Urinary bladder (tissue), 4 donors: ENCODE measurements around the gene ATP2C1. TPM values are rescaled to one million over a fixed set of nuclear protein-coding genes. Genes with fewer than 3 reads are reported as not detected.

ENCODE experiments used
- DNase-seq: peaks from one replicate; pipeline ENCODE4 v3.0.0-alpha.2; 2015; ENCODE audit errors: extremely low spot score
- H3K27ac ChIP-seq: one replicate; pipeline ENCODE4 v1.5.1; 2013; ENCODE audit warnings: low read depth, mild to moderate bottlenecking, moderate library complexity
- H3K36me3 ChIP-seq: one replicate; pipeline ENCODE4 v1.6.1; 2013; ENCODE audit warnings: mild to moderate bottlenecking, moderate library complexity; ENCODE audit not compliant: insufficient read depth
- H3K4me1 ChIP-seq: one replicate; pipeline ENCODE4 v1.6.1; 2013; ENCODE audit warnings: mild to moderate bottlenecking, moderate library complexity; ENCODE audit not compliant: insufficient read depth
- H3K4me3 ChIP-seq: one replicate; pipeline ENCODE4 v1.5.1; 2013; ENCODE audit warnings: low read depth, low read length
- WGBS: extraction: QIAGEN DNeasy Blood & Tissue Kit; methylation state at CpG from one replicate; pipeline ENCODE4 v1.1.7; 2013; 5-methylcytosine and 5-hydroxymethylcytosine counted together
- polyA plus RNA-seq: library from polyadenylated mRNA; stranded (reverse); fragments of 200-250 nt; gene quantifications from one replicate; pipeline ENCODE4 v1.2.3, GENCODE V29; 2013
- total RNA-seq: library from RNA; depleted of rRNA; stranded (reverse); fragments of >200 nt; gene quantifications from one replicate; pipeline ENCODE4 v1.2.3, GENCODE V29; 2014
- donor health status: healthy with polysubstance abuse.
- donor health status: healthy.

The ATP2C1 gene
- total and polyA plus RNA-seq, 2 donors, result 41.8 to 94.4 TPM

DNA sequence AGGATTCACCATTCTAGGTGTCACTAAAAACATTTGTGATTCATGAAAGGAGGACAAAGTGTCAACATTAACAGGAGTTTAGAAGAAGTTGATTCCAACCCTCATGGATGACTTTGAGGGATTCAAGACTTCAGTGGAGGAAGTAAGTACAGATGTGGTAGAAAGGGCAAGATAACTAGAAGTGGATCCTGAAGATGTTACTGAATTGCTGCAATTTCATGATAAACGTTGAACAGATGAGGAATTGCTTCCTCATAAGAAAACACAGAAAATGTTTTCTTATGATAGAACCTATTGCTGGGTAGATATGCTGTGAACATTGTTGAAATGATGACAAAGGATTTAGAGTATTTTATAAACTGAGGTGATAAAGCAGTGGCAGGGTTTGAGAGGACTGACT is 23.5 kb upstream of the ATP2C1 start:
- Histone ChIP-seq H3K4me1 (no peaks in the 10 kb centered on the region), H3K36me3 (no peaks in the 10 kb centered on the region)
- 67% methylated on average over 1 of the region's 1 CpG for WGBS

DNA sequence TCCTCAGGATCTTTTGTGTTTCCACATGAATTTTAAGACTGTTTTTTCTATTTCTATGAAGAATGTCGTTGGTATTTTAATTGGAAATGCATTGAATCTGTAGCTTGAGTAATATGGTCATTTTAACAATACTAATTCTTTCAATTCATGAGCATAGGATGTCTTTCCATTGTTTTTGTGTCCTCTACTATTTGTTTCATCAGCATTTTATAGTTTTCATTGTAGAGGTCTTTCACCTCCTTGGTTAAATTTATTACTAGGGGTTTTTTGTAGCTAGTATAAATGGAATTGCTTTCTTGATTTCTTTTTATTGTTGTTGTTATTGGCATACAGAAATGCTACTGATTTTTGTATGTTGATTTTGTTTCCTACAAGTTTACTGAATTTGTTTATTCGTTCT is 17.3 kb upstream of the ATP2C1 start:
- Histone ChIP-seq H3K4me3 (no peak overlapping the region), H3K27ac (no peak overlapping the region), H3K36me3 (no peaks in the 10 kb centered on the region), H3K4me1 (no peaks in the 10 kb centered on the region)
- WGBS, result 66% methylated on average over 2 of the region's 2 CpGs
- DNase-seq, result no peak

More for the DNA sequence above, 23.5 kb upstream of the ATP2C1 start:
- Histone ChIP-seq H3K4me3 (no peak overlapping the region), H3K27ac (no peak overlapping the region)
- no peak for DNase-seq

DNA sequence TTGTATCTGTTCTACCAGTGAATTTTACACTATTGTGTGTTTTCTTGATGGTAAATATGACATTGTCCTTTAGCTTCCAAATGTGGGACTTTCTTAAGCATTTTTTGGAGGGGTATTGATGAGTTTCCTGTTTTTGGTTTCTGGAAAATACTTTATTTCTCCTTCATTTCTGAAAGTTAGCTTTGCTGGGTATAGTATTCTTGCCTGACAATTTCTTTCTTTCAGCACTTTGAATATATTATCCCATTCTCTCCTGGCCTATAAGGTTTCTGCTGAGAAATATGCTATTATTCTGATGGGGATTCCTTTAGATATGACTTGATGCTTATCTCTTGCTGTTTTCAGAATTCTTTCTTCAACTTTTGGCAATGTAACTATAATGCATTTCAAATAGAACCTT is 15.4 kb upstream of the ATP2C1 start:
- DNase-seq, result no peak
- H3K4me1 ChIP-seq, result no peaks in the 10 kb centered on the region

DNA sequence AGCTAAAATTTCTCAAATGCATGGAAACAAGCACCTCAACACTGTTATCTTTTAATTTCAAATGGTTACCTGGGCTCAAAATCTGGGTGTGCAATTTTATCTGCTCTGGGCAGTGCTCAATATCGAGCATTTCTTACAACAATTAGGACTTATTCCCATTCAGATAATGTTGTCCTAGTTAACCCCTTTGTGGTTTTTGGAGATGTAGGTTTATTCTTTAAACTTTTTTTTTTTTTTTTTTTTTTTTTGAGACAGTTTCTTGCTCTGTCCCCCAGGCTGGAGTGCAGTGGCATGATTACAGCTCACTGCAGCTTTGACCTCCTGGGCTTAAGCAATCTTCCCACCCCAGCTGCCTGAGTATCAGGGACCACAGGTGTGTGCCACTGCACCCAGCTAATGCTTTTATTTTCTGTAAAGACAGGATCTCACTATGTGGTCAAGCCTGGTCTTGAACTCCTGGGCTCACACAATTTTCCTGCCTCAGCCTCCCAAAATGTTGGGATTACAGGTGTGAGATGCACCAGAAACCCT is 4.4 kb upstream of the ATP2C1 start:
- Histone ChIP-seq H3K4me3 (no peak overlapping the region), H3K27ac (no peak overlapping the region), H3K4me1 (no peaks in the 10 kb centered on the region), H3K36me3 (no peaks in the 10 kb centered on the region)
- DNase-seq, result no peak
- 53% methylated on average over 1 of the region's 1 CpG for WGBS

More for the DNA sequence above, 15.4 kb upstream of the ATP2C1 start:
- no peak overlapping the region for H3K4me3 ChIP-seq
- H3K36me3 ChIP-seq, result no peaks in the 10 kb centered on the region
- no peak overlapping the region for H3K27ac ChIP-seq

DNA sequence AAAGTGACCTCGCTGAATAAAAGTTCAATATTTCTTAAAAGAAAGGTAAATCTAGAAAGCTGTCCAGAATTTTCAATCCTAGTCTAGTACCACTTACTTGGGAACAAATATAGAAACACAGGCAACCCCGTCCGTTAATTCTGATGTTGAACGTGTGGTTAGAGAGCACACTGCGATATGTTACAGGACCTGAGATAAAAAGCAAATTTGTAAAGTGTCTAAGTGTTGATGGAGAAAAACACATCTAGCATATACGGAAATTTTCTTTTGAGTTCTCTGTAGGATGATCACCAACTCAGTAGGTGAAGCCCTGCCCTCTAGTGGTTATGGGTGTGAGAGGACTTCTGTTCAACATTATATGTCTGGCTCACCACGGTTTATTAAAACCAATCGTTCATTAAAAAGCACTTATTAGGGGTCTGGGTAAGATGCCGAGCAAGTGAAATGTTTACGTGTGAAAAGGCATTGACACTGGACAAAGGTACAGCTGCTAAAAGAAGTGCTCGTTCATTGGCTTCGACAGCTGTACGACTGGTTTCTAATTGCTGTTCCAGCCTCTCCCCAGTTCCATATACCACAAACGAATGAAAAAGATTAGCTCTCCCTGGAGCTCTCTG is 1.0 kb upstream of the ATP2C1 start:
- Histone ChIP-seq H3K27ac (peak overlapping the region; percentile 97), H3K4me1 (peaks cover 3% of the 10 kb centered on the region), H3K4me3 (peak overlapping the region; percentile 92), H3K36me3 (no peaks in the 10 kb centered on the region)
- peak; percentile 76 for DNase-seq
- under 1% methylated on average over 14 of the region's 14 CpGs for WGBS

DNA sequence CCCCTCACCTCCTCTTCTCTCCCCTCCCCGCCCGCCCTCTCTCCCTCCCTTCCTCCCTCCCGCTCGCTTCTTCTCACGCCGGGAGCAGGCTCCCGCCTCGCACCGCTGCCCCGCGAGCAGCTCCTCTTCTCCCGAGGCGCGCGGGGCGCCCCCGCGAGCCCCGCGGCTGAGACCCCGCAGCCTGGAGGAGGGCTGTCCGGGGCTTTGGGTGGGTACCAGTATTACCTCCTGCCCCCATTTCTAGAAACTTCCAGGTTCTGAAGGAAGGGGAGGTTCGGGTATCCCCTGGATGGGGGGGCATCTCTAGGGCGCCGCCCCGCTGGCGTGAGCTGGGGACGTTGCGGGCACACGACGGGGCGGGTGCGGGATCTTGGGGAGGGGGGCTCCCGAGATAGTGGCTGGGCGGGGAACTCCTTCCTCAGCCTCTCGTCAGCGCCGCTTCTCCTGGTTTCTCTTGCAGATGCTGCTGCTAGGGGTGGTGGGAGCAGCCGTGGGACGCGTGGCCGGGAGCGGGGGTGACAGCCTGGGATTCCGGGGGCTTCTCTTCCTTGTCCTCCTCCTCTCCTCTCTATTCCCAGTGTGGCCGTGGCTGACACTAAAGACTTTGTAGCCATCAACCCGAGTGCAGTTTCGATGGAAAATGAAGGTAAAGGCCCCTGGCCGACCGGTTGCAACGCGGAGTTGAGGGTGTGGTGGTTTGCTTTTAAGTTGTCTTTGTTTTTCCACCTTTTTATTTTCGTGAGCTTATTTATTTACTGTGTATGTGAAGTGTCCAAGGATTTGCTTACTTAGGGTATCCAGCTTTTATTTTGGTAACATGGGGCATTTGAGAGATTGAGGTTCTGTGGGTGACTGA is 474 bp downstream of the ATP2C1 start:
- peak; percentile 2 for DNase-seq
- peak overlapping the region; percentile 44 for H3K27ac ChIP-seq
- H3K4me3 ChIP-seq, result peak overlapping the region; percentile 92
- H3K36me3 ChIP-seq, result no peaks in the 10 kb centered on the region
- WGBS, result under 1% methylated on average over 52 of the region's 52 CpGs
- peaks cover 3% of the 10 kb centered on the region for H3K4me1 ChIP-seq

DNA sequence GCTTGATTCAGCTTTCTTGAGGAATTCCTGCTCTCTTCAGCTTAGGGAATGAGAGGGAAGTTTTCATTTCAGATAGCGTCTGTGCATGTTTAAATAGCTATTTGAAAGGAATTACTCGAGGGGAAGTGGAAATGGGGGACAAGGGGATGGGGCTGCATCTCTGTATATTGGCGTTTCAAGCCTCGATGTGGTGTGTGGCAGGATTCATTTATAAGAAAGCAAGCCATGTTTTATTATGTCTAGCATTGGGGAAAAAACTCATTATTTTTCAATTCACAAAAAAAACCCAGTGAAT is 1.0 kb downstream of the ATP2C1 start:
- no peaks in the 10 kb centered on the region for H3K36me3 ChIP-seq
- H3K4me1 ChIP-seq, result peaks cover 3% of the 10 kb centered on the region
- 2% methylated on average over 4 of the region's 4 CpGs for WGBS
- H3K4me3 ChIP-seq, result peak overlapping the region; percentile 92
- DNase-seq, result no peak
- H3K27ac ChIP-seq, result no peak overlapping the region

DNA sequence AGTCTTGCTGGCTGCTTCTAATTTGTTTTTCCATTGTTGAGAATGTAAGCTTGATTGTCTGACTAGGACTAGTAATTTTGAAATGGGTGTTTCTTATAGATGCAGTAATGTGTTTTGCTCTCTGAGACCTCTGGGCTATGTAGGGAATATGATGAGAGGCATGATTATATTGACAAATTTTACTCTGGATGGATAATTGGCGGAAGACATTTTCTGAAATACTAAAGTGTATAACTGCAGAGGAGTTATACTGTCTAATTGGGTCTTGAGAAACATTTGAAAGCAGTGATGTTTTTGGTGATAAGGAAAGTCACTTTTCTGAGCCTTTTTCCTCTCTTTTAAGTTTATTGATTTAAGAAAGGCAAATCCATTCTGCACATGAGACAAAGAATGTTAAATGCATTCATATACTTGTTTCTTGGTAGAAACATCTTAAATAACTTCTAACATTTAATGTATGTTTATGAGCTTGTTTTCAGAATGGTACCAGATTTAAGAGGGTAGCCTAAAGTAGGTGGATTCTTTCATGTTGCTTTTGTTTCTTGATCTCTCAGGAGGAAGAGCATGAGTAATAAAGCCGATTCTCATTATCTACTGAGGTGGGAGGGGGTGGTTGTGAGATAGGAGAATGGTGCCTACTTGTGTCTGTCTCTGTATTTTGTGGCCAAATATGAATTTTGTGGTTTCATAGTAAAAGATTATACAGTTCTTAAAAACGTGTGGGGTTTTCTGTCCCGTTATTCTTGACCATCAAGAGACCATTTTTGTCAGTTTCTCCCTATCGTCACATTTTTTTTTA is 2.0 kb downstream of the ATP2C1 start:
- 73% methylated on average over 5 of the region's 5 CpGs for WGBS
- peaks cover 3% of the 10 kb centered on the region for H3K4me1 ChIP-seq
- DNase-seq, result no peak
- H3K36me3 ChIP-seq, result no peaks in the 10 kb centered on the region
- H3K27ac ChIP-seq, result no peak overlapping the region
- no peak overlapping the region for H3K4me3 ChIP-seq

DNA sequence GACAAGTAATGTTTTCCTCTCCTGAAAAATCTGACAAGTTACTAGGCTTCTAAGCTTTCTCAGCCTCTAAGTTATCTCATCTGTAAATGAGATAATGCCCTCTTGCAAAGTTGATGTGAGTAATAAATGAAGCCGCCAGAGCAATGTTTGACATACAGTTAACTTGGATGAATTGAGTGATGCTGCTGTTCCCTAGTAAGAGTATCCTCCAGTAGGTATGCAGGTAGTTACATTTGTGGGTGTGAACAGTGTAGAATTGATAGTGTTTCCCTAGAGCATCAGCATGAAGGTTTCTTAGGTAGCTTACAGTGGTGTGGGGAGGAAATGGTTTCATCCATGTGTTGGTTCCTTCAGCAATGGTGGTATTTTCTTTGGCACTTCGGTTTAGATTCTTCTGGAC is 3.4 kb downstream of the ATP2C1 start:
- no peaks in the 10 kb centered on the region for H3K36me3 ChIP-seq
- H3K4me3 ChIP-seq, result no peak overlapping the region
- peaks cover 5% of the 10 kb centered on the region for H3K4me1 ChIP-seq
- 85% methylated on average over 2 of the region's 2 CpGs for WGBS
- H3K27ac ChIP-seq, result no peak overlapping the region
- no peak for DNase-seq

DNA sequence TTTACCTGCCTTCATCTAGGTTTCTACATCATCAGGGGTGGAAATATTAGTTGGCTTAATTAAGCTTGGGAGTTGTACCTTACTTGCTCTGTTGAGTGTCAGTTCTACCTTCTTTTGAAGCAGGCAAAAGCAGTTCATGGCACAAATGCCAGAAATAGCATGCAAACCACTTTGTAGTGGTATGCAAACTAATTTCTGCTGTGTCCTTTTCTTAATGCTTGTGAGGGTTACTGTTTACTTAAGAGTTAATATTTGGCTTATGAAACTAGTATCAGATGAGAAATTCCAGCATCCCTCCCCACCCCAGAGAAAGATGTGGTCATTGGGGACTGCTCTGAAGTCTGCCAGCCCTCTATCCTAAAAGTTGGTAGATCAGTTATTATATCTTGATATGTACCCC is 7.1 kb downstream of the ATP2C1 start:
- Histone ChIP-seq H3K4me1 (peaks cover 6% of the 10 kb centered on the region), H3K4me3 (no peak overlapping the region), H3K36me3 (no peaks in the 10 kb centered on the region), H3K27ac (no peak overlapping the region)
- DNase-seq, result no peak

DNA sequence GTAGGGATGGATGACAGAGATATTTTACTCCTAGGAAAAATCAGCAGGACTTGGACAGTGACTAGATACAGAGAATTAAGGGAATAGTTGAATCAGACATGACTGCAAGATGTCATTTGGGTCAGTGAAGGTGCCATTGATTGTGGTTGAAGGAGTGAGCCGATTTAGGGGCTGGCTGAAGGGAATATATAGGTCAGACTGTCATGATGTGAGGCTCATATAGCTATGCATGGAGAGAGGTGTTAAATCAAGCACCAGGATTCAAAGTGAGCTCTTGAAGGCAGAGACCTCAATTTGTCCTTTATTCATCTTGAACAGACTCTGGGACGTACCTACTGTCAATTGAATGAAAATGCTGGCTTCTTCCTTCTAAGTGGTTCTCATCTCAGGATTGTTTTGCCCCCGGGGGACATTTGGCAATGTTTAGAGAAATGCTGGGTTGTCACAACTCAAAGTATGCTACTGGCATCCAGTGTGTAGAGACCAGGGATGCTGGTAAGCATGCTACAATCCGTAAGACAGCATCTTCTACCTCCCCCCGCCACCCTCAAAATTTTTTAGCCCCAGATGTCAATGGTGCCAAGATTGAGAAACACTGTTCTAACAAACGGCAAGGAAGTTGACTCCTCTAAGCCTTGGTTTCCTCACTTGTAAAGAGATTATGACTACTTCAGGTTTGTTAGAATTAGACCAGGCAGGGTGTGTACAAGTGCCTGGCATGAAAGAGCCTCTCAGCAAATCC is 7.8 kb downstream of the ATP2C1 start:
- no peak overlapping the region for H3K4me3 ChIP-seq
- H3K27ac ChIP-seq, result no peak overlapping the region
- 74% methylated on average over 6 of the region's 6 CpGs for WGBS
- peaks cover 6% of the 10 kb centered on the region for H3K4me1 ChIP-seq
- DNase-seq, result no peak
- no peaks in the 10 kb centered on the region for H3K36me3 ChIP-seq

DNA sequence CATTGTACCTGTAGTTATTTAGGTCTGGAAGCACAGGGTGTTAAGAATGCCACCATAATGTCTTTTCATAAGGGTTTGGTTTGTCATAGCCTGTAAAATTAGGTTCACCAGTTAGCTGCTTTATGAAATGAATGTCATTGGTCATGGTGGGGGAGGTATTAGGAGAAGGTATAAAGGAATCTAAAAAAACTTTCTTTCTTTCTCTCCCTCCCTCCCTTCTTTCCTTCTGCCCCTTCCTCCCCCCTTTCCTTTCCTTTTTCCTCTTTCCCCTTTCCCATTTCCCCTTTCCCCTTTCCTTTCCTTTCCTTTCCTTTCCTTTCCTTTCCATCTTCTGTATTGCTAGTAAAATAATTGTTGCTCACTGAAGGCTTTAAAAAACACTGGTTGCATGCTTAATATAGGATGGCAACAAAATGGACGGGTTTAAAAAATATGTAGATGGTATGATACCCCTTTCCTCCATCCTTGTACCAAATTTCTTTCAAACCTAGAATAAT is 9.6 kb downstream of the ATP2C1 start:
- H3K4me1 ChIP-seq, result peaks cover 3% of the 10 kb centered on the region

DNA sequence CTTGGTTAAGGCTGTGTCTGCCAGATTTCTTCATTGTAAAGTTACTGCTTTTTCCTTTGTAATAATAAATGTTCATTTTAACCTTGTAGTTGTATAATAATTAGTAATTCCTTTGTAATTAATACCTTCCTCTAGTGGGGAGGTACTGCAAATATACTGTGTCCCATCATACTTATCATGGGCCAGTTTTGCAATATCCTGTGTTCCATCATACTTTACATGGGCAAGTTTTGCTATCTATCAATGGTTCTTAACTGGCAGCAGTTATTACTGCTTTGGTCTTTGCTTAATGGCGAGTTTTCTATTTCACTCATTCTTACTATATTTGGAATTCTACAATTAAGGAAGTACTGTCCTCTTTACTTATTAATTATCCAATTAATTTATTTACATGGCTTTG is 10.6 kb downstream of the ATP2C1 start:
- Histone ChIP-seq H3K4me1 (peaks cover 3% of the 10 kb centered on the region), H3K4me3 (no peak overlapping the region), H3K27ac (no peak overlapping the region), H3K36me3 (no peaks in the 10 kb centered on the region)
- 96% methylated on average over 1 of the region's 1 CpG for WGBS
- no peak for DNase-seq

More for the DNA sequence above, 9.6 kb downstream of the ATP2C1 start:
- H3K27ac ChIP-seq, result no peak overlapping the region
- WGBS, result 99% methylated on average over 1 of the region's 1 CpG
- no peak overlapping the region for H3K4me3 ChIP-seq
- DNase-seq, result no peak
- H3K36me3 ChIP-seq, result no peaks in the 10 kb centered on the region
